ENCODE measurements around the gene CAMTA1. TPM values are rescaled to one million over a fixed set of nuclear protein-coding genes. Genes with fewer than 3 reads are reported as not detected.

CAMTA1 gene
- total and polyA plus RNA-seq, 9 of the 15 experiments (the other 6 are each of a cell fraction or from before 2014, with no cell fraction given), result 43.9 to 161 (median 65.9) TPM

- TF ChIP-seq TAF15 (IDR thresholded peaks at IDR 0.05; ENCODE audit: low read depth, low read length), result no peak
- TF ChIP-seq NBN (IDR thresholded peaks at IDR 0.05; ENCODE audit: low read depth), result no peak
- TF ChIP-seq ZNF311 (CRISPR knock-in tag; IDR thresholded peaks at IDR 0.05), result no peak
- TF ChIP-seq TAF9B (IDR thresholded peaks at IDR 0.05; ENCODE audit: partially characterized antibody), result no peak
- no peak for TF ChIP-seq C11orf30 (IDR thresholded peaks at IDR 0.05; ENCODE audit: low read depth)
- TF ChIP-seq ZNF146 (CRISPR knock-in tag; IDR thresholded peaks at IDR 0.05; ENCODE audit: unreplicated experiment), result no peak
- TF ChIP-seq FOXA3 (CRISPR knock-in tag; conservative IDR thresholded peaks at IDR 0.05 in 1 of 2, IDR thresholded peaks at IDR 0.05 in 1 of 2), result no peak
Observed at GRCh38 chr1:7579831-7580804, 794.9 kb downstream of the CAMTA1 start (continued).

GRCh38 chr1:7580923-7581753 lies 795.9 kb downstream of the CAMTA1 start:
- in situ Hi-C loops (cut with MboI), result no loop called here
- ChIA-PET POLR2A (interaction anchor here (0.7 to 1.6 kb wide), 4 partner anchors 9 to 90 kb away, joined by 3 to 5 read pairs (median 3); no protein-coding TSS in a partner anchor), CTCF (ENCODE audit: low intra/inter-chr PET ratio) (no interaction called here)
- 2% methylated on average over 18 of the region's 18 CpGs for WGBS (ENCODE audit: insufficient coverage, low coverage, missing lambda C conversion rate)
- H3K36me3 ChIP-seq (ENCODE audit: control insufficient read depth, insufficient read depth, low read length), result no peaks in the 10 kb centered on the region
- H4K20me1 ChIP-seq (replicated peaks; ENCODE audit: control insufficient read depth, insufficient read depth, low read length), result peaks cover 13% of the 10 kb centered on the region
- H3K4me2 ChIP-seq (ENCODE audit: insufficient read depth, low read length), result no peak overlapping the region
- H3K4me1 ChIP-seq (replicated peaks in 1 of 2; ENCODE audit: control insufficient read depth in 2 of 2, insufficient read depth in 2 of 2, low read length in 2 of 2), result peaks cover 4 to 5% of the 10 kb centered on the region in 2 experiments; a peak in 4 of 5 replicates
- no TSS peak for BruUV-seq (replicated peaks)
- ATAC-seq, result no peak
- H2AFZ ChIP-seq (ENCODE audit: low read depth, low read length), result no peak overlapping the region
- peaks cover 6 to 76% of the 10 kb centered on the region in 2 experiments; a peak in 3 of 5 replicates for H3K27me3 ChIP-seq (ENCODE audit: control insufficient read depth in 2 of 2, insufficient read depth in 2 of 2, low read length in 2 of 2)
- intact Hi-C loops (cut with micrococcal nuclease), result loop anchor here (1.0 kb wide), 1 partner anchor 64 kb away; no protein-coding TSS in a partner anchor
- H3K27ac ChIP-seq (ENCODE audit: extremely low read depth, low read depth, low read length), result no peak overlapping the region
- H3K9me1 ChIP-seq (ENCODE audit: control insufficient read depth, insufficient read depth, low read length), result no peaks in the 10 kb centered on the region
- no peak for DNase-seq (ENCODE audit: extremely low read depth in 1 of 4, low spot score in 3 of 4)
- H3K9ac ChIP-seq (ENCODE audit: insufficient read depth in 1 of 2, low read depth in 2 of 2, low read length in 2 of 2), result no peak overlapping the region
- no peak for FAIRE-seq
- no peaks in the 10 kb centered on the region for H3K9me3 ChIP-seq (replicated peaks; ENCODE audit: control insufficient read depth, insufficient read depth, low read depth, low read length)
- TF ChIP-seq HSF4 (CRISPR knock-in tag; IDR thresholded peaks at IDR 0.05; ENCODE audit: borderline replicate concordance), result no peak
- no peak for TF ChIP-seq ZNF696 (CRISPR knock-in tag; conservative IDR thresholded peaks at IDR 0.05)
- no peak for TF ChIP-seq HDAC2 (IDR thresholded peaks at IDR 0.05)
- TF ChIP-seq, protein P1, sequence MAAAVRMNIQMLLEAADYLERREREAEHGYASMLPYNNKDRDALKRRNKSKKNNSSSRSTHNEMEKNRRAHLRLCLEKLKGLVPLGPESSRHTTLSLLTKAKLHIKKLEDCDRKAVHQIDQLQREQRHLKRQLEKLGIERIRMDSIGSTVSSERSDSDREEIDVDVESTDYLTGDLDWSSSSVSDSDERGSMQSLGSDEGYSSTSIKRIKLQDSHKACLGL (CRISPR knock-in tag; IDR thresholded peaks at IDR 0.05; ENCODE audit: borderline replicate concordance, poor library complexity, severe bottlenecking), result no peak
- TF ChIP-seq, protein P2, sequence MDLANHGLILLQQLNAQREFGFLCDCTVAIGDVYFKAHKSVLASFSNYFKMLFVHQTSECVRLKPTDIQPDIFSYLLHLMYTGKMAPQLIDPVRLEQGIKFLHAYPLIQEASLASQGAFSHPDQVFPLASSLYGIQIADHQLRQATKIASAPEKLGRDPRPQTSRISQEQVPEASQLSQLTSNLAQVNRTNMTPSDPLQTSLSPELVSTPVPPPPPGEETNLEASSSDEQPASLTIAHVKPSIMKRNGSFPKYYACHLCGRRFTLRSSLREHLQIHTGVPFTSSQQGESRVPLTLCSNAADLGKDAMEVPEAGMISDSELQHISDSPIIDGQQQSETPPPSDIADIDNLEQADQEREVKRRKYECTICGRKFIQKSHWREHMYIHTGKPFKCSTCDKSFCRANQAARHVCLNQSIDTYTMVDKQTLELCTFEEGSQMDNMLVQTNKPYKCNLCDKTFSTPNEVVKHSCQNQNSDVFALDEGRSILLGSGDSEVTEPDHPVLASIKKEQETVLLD (IDR thresholded peaks at IDR 0.05), result no peak
- no peak for TF ChIP-seq CTBP1 (IDR thresholded peaks at IDR 0.05; ENCODE audit: borderline replicate concordance)
- H3K4me3 ChIP-seq, result no peak overlapping the region
- H3K79me2 ChIP-seq (ENCODE audit: control insufficient read depth, insufficient read depth, low read length), result no peaks in the 10 kb centered on the region
